HG02678 (cell line): ENCODE data around the gene AGBL3.

Experiments used
- ATAC-seq: cut with Tn5 transposase; IDR thresholded peaks from one replicate; pipeline ENCODE4 v1.9.1; 2021; ENCODE audit warnings: mild to moderate bottlenecking, moderate library complexity; ENCODE audit not compliant: unreplicated experiment

The AGBL3 gene

GRCh38 chr7:134986363-134987251, at the start of gene AGBL3:
AGBL3 (plus strand) TSS chr7:134986508; CDS start chr7:134987934, 1,426 bp downstream.
- ATAC-seq = peak; percentile 93

GRCh38 chr7:134936893-134937510, 49.3 kb upstream of the AGBL3 start:
- ATAC-seq = no peak

GRCh38 chr7:134938141-134938540, 48.2 kb upstream of the AGBL3 start:
- ATAC-seq = no peak

GRCh38 chr7:134939136-134939535, 47.2 kb upstream of the AGBL3 start:
- ATAC-seq = no peak

GRCh38 chr7:134940729-134941128, 45.6 kb upstream of the AGBL3 start:
- no peak for ATAC-seq

- no peak for ATAC-seq
Measured at GRCh38 chr7:134941185-134941900, 45.0 kb upstream of the AGBL3 start.

- ATAC-seq = no peak
Measured at GRCh38 chr7:134941952-134942351, 44.4 kb upstream of the AGBL3 start.

- ATAC-seq = no peak
Measured at GRCh38 chr7:134942690-134943466, 43.4 kb upstream of the AGBL3 start.

- peak; percentile 58 for ATAC-seq
Measured at GRCh38 chr7:134943785-134944400, 42.4 kb upstream of the AGBL3 start.

- no peak for ATAC-seq
Measured at GRCh38 chr7:134945691-134946090, 40.6 kb upstream of the AGBL3 start.

- no peak for ATAC-seq
Measured at GRCh38 chr7:134946260-134946659, 40.0 kb upstream of the AGBL3 start.

- ATAC-seq = no peak
Measured at GRCh38 chr7:134947329-134947728, 39.0 kb upstream of the AGBL3 start.

- ATAC-seq = no peak
Measured at GRCh38 chr7:134947831-134948230, 38.5 kb upstream of the AGBL3 start.

- ATAC-seq = no peak
Measured at GRCh38 chr7:134948246-134948645, 38.1 kb upstream of the AGBL3 start.

- ATAC-seq = no peak
Measured at GRCh38 chr7:134948736-134949135, 37.6 kb upstream of the AGBL3 start.

- no peak for ATAC-seq
Measured at GRCh38 chr7:134949171-134949570, 37.1 kb upstream of the AGBL3 start.

- ATAC-seq = no peak
Measured at GRCh38 chr7:134954197-134955082, 31.9 kb upstream of the AGBL3 start.

GRCh38 chr7:134957005-134957404, 29.3 kb upstream of the AGBL3 start:
- ATAC-seq = no peak

- ATAC-seq = no peak
Measured at GRCh38 chr7:134959810-134960209, 26.5 kb upstream of the AGBL3 start.
